Measurements from ENCODE around the gene NAA80.

- TF ChIP-seq CTCF (IDR thresholded peaks at IDR 0.05; ENCODE audit: low read depth, low read length, poor library complexity, severe bottlenecking), result no peak
- TF ChIP-seq EZH2phosphoT487 (IDR thresholded peaks at IDR 0.05; ENCODE audit: borderline replicate concordance, low read length), result no peak
Measured at GRCh38 chr3:50342813-50343633, 43.8 kb upstream of the NAA80 start.

Measured in DOHH2 (cell line).